Fibroblast of pulmonary artery (primary cell): Measurements from ENCODE around the gene EFTUD2.

ENCODE experiments used
- DNase-seq: peaks from one replicate; pipeline ENCODE4 v3.0.0-alpha.2; 2010; ENCODE audit warnings: low read depth
- H3K4me3 ChIP-seq: replicated peaks from 2 replicates; pipeline ENCODE4 v1.5.1; 2011; ENCODE audit warnings: low read depth, mild to moderate bottlenecking, control low read depth, low read length, moderate library complexity
- CTCF ChIP-seq: IDR thresholded peaks from 2 replicates; pipeline ENCODE4 v1.5.1; 2011; ENCODE audit warnings: mild to moderate bottlenecking, control low read depth, low read length, inconsistent platforms; ENCODE audit errors: missing control alignments

The EFTUD2 gene

GRCh38 chr17:44925731-44926697, 26.8 kb upstream of the EFTUD2 start:
- no peak overlapping the region for H3K4me3 ChIP-seq
- no peak for TF ChIP-seq CTCF
- DNase-seq = no peak

- H3K4me3 ChIP-seq = no peak overlapping the region
- TF ChIP-seq CTCF = no peak
- no peak for DNase-seq
These were observed 24.9 kb upstream of the EFTUD2 start for GRCh38 chr17:44924107-44924544.

GRCh38 chr17:44922746-44923470, 23.7 kb upstream of the EFTUD2 start:
- no peak for DNase-seq
- H3K4me3 ChIP-seq = no peak overlapping the region
- no peak for TF ChIP-seq CTCF

- TF ChIP-seq CTCF = no peak
- DNase-seq = no peak
- H3K4me3 ChIP-seq = no peak overlapping the region
These were observed 22.9 kb upstream of the EFTUD2 start for GRCh38 chr17:44922136-44922535.

- DNase-seq = no peak
- TF ChIP-seq CTCF = no peak
- H3K4me3 ChIP-seq = no peak overlapping the region
These were observed 22.1 kb upstream of the EFTUD2 start for GRCh38 chr17:44921122-44921882.

GRCh38 chr17:44920565-44920940, 21.3 kb upstream of the EFTUD2 start:
- no peak for TF ChIP-seq CTCF
- H3K4me3 ChIP-seq = no peak overlapping the region
- DNase-seq = no peak
